Measurements from ENCODE around the gene CCDC92. TPM values are rescaled to one million over a fixed set of nuclear protein-coding genes. Genes with fewer than 3 reads are reported as not detected.

CCDC92 gene
- total RNA-seq, result 10.2 and 14.1 TPM in 2 replicates

DNA sequence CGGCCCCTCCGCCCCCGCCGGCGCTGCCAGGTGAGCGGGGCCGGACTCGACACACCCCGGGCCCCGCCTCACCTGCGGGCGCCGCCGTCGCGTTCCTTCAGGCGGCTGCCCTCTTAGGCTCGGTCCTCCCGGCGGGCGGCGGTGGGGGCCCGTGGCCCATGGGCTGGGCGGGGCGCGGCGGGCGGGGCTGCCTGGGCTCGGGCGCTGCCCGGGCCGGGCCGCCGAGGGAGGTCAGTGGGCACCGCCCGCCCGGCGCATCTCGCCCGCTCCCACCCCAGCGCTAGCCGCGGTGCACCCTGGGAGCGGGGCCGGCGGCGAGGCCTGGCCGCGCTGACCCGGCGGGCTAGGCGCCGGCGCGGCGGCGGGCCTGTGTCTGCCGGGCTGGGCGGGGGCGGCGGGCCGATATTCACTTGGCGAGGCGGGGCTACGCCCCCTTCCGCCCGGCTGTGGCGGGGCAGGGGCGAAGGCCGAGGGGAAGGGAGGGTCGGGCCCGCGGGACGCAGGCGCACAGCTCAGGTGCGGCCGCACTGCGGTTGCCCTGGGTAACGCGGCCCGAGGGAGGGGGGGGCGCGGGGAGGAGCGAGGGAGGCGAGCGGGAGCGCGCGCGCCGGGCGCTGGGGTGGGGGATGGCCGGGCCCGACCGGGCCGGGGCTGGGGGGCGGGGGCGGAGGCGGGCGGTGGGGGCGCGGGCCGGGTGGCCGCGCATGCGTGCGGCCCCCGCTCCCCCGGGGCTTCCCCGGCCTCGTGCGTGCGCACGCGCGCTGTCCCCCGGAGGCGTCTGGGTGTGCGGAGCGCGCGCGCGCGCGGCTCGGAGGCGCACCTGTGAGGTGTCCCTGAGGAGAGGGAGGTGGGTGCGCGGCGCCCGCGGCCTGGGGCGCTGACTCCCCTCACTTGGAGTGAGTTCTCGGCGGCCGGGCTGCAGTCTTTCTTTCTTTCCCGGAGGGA lies at the start of gene CCDC92, which contains the start of gene ZNF664:
Gene CCDC92 (minus strand): TSS at position 375 of the 945 bp plus-strand sequence. CDS start 28,526 bp downstream, outside the sequence.
Gene ZNF664 (plus strand): TSS at position 759 of the 945 bp plus-strand sequence. CDS start 38,930 bp downstream, outside the sequence.

Small RNAs within 50 kb of the gene (small RNA-seq; reads per million reads assigned to genes)
- gene AC068790.4, result not detected
- gene AC068790.6, result not detected

Other genes starting within 250 kb of the CCDC92 start
- under 0.01 and 0.07 TPM in 2 replicates for gene DNAH10, start 210.5 kb downstream of the CCDC92 start, total RNA-seq
- gene ZNF664, start 384 bp upstream of the CCDC92 start, total RNA-seq, result 82.8 and 93.6 TPM in 2 replicates